A549 (cell line): ENCODE data around the gene TRIM45.

Experiments
- CEBPB ChIP-seq, 2 experiments: fragments of >200 bp in 1 of 2; sonication (Bioruptor Twin) in 1 of 2; formaldehyde crosslinking in 1 of 2; IDR thresholded peaks; 2 replicates each; pipeline ENCODE4 v1.6.1; 2012 to 2016
- GATA3 ChIP-seq: IDR thresholded peaks from 2 replicates; pipeline ENCODE4 v1.6.1; 2012; ENCODE audit warnings: borderline replicate concordance
- MAZ ChIP-seq: fragments of 150-350 bp; IDR thresholded peaks from 2 replicates; pipeline ENCODE4 v1.6.1; 2014; ENCODE audit warnings: antibody characterized with exemption, low read depth, low read length, borderline replicate concordance
- RNF2 ChIP-seq: fragments of 200-600 bp; sonication (generic); IDR thresholded peaks from 2 replicates; pipeline ENCODE4 v1.6.1; 2016; ENCODE audit warnings: low read depth, mild to moderate bottlenecking, antibody characterized with exemption, moderate library complexity, borderline replicate concordance
- TF ChIP-seq, protein P1 (sequence below): fragments of >200 bp; sonication (Bioruptor Twin); formaldehyde crosslinking; IDR thresholded peaks from 3 replicates; pipeline ENCODE4 v1.5.1; 2016
- TF ChIP-seq, protein P2 (sequence below): fragments of 250-450 bp; sonication (Bioruptor Pico); IDR thresholded peaks from 2 replicates; pipeline ENCODE4 v1.5.0; 2020; ENCODE audit warnings: low read depth, mild to moderate bottlenecking, moderate library complexity
- TF ChIP-seq, protein P3 (sequence below): fragments of 150-350 bp; IDR thresholded peaks from 2 replicates; pipeline ENCODE4 v1.6.1; 2014; ENCODE audit warnings: low read depth, mild to moderate bottlenecking, low read length

DNA sequence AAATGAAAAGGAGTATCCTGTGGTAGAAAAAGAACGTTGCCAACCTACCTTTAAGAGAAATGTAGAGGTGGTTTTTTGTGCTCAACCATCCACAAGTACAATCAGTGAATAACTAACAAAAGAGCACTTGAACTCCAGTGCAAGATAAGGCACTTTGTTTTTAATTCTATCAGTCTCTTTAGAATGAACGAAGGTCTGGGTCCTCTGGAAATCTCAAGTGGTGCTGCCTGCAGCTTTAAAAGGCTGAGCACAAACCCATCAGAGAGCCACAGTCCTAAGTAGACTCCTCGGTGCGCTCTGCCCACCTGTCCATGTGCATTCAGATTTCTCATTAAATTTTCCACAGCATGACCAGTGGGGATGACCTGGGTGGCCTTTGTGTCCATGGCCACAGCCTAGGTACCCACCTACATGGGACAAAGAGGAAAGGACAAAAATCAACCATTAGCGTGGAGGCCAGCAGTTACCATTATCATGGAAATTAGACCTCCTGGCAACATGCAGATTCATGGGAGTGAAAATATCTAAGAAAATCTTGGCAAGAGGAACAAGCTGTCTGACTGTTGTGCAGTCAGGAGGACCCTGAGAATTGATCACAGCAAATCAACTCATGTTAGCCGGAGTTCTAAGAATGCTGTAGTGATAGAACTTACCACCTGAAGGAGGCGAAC, 9.4 kb downstream of the TRIM45 start:
- TF ChIP-seq, protein P1, sequence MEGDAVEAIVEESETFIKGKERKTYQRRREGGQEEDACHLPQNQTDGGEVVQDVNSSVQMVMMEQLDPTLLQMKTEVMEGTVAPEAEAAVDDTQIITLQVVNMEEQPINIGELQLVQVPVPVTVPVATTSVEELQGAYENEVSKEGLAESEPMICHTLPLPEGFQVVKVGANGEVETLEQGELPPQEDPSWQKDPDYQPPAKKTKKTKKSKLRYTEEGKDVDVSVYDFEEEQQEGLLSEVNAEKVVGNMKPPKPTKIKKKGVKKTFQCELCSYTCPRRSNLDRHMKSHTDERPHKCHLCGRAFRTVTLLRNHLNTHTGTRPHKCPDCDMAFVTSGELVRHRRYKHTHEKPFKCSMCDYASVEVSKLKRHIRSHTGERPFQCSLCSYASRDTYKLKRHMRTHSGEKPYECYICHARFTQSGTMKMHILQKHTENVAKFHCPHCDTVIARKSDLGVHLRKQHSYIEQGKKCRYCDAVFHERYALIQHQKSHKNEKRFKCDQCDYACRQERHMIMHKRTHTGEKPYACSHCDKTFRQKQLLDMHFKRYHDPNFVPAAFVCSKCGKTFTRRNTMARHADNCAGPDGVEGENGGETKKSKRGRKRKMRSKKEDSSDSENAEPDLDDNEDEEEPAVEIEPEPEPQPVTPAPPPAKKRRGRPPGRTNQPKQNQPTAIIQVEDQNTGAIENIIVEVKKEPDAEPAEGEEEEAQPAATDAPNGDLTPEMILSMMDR: no peak
- no peak for TF ChIP-seq GATA3
- TF ChIP-seq, protein P2, sequence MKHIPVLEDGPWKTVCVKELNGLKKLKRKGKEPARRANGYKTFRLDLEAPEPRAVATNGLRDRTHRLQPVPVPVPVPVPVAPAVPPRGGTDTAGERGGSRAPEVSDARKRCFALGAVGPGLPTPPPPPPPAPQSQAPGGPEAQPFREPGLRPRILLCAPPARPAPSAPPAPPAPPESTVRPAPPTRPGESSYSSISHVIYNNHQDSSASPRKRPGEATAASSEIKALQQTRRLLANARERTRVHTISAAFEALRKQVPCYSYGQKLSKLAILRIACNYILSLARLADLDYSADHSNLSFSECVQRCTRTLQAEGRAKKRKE (CRISPR knock-in tag): no peak
- TF ChIP-seq, protein P3, sequence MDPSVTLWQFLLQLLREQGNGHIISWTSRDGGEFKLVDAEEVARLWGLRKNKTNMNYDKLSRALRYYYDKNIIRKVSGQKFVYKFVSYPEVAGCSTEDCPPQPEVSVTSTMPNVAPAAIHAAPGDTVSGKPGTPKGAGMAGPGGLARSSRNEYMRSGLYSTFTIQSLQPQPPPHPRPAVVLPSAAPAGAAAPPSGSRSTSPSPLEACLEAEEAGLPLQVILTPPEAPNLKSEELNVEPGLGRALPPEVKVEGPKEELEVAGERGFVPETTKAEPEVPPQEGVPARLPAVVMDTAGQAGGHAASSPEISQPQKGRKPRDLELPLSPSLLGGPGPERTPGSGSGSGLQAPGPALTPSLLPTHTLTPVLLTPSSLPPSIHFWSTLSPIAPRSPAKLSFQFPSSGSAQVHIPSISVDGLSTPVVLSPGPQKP: no peak
- no peak for TF ChIP-seq RNF2
- TF ChIP-seq MAZ: no peak
- TF ChIP-seq CEBPB (IDR thresholded peaks at IDR 0.05): no peak
